Fibroblast of lung (primary cell): ENCODE measurements around the gene CSK. TPM values are rescaled to one million over a fixed set of nuclear protein-coding genes. Genes with fewer than 3 reads are reported as not detected.

Experiments used
- DNase-seq, 2 donors: peaks; one replicate each; pipeline versions ENCODE4 v3.0.0 to v3.0.0-alpha.2; 2010; ENCODE audit warnings: low read depth in 2 of 2
- H2AFZ ChIP-seq: 2 replicates; pipeline ENCODE4 v1.5.1; 2012; ENCODE audit warnings: low read length, control low read depth, inconsistent platforms
- H3K27ac ChIP-seq: 2 replicates; pipeline ENCODE4 v1.5.1; 2011; ENCODE audit warnings: low read length, control low read depth; ENCODE audit not compliant: insufficient read depth
- H3K27me3 ChIP-seq: 2 replicates; pipeline ENCODE4 v1.5.1; 2011; ENCODE audit warnings: mild to moderate bottlenecking, low read length; ENCODE audit not compliant: control insufficient read depth, insufficient read depth
- H3K36me3 ChIP-seq: 2 replicates; pipeline ENCODE4 v1.5.1; 2011; ENCODE audit warnings: low read length; ENCODE audit not compliant: control insufficient read depth, insufficient read depth
- H3K4me1 ChIP-seq: 2 replicates; pipeline ENCODE4 v1.5.1; 2011; ENCODE audit warnings: low read length; ENCODE audit not compliant: control insufficient read depth, insufficient read depth; ENCODE audit errors: extremely low read depth
- H3K4me2 ChIP-seq: 2 replicates; pipeline ENCODE4 v1.5.1; 2011; ENCODE audit warnings: low read length, control low read depth; ENCODE audit not compliant: insufficient read depth; ENCODE audit errors: extremely low read depth
- H3K4me3 ChIP-seq, 4 experiments: fragments of 200-600 bp in 1 of 4; sonication (generic) in 1 of 4; replicated peaks in 1 of 4; 2 replicates each; pipeline ENCODE4 v1.5.1; 2011 to 2016; ENCODE audit warnings: low read length in 4 of 4, low read depth in 3 of 4, mild to moderate bottlenecking in 3 of 4, control low read depth in 2 of 4, inconsistent platforms in 1 of 4, mixed read lengths in 1 of 4; ENCODE audit not compliant: insufficient read depth in 1 of 4; ENCODE audit errors: control extremely low read depth in 1 of 4
- H3K79me2 ChIP-seq: 2 replicates; pipeline ENCODE4 v1.5.1; 2012; ENCODE audit warnings: mild to moderate bottlenecking, low read length, inconsistent platforms; ENCODE audit not compliant: control insufficient read depth, insufficient read depth
- H3K9ac ChIP-seq: 2 replicates; pipeline ENCODE4 v1.5.1; 2011; ENCODE audit warnings: mild to moderate bottlenecking, low read length, control low read depth; ENCODE audit not compliant: insufficient read depth
- H3K9me3 ChIP-seq: 2 replicates; pipeline ENCODE4 v1.5.1; 2012; ENCODE audit warnings: low read depth, low read length; ENCODE audit not compliant: control insufficient read depth, insufficient read depth
- H4K20me1 ChIP-seq: 2 replicates; pipeline ENCODE4 v1.5.1; 2011; ENCODE audit warnings: low read length; ENCODE audit not compliant: control insufficient read depth, insufficient read depth; ENCODE audit errors: extremely low read depth
- CTCF ChIP-seq, 2 donors: IDR thresholded peaks in 1 of 2; conservative IDR thresholded peaks in 1 of 2; 1 replicate in 1 of 2; 2 replicates in 1 of 2; pipeline ENCODE4 v1.5.1; 2011 to 2012; ENCODE audit warnings: low read length in 2 of 2, control low read depth in 1 of 2, inconsistent platforms in 1 of 2, low read depth in 1 of 2, mild to moderate bottlenecking in 1 of 2
- EZH2 ChIP-seq: IDR thresholded peaks from 2 replicates; pipeline ENCODE4 v1.5.1; 2012; ENCODE audit warnings: low read length, control low read depth, mild to moderate bottlenecking; ENCODE audit errors: missing control alignments
- polyA plus RNA-seq, 2 donors: library from polyadenylated mRNA; depleted of rRNA in 1 of 2; stranded (reverse) in 1 of 2; unstranded in 1 of 2; fragments of >200 nt; gene quantifications; 2 replicates each; pipeline ENCODE4 v1.2.1, GENCODE V29; 2011 to 2012; ENCODE audit warnings: missing spikeins in 1 of 2
- total RNA-seq: library from RNA; depleted of rRNA; stranded (reverse); fragments of >200 nt; gene quantifications from 2 replicates; pipeline ENCODE4 v1.2.1, GENCODE V29; 2014

CSK gene
- total and polyA plus RNA-seq, 2 donors (not counting 1 experiment from before 2014, with no cell fraction given), result 21.5 to 22.0 TPM

DNA sequence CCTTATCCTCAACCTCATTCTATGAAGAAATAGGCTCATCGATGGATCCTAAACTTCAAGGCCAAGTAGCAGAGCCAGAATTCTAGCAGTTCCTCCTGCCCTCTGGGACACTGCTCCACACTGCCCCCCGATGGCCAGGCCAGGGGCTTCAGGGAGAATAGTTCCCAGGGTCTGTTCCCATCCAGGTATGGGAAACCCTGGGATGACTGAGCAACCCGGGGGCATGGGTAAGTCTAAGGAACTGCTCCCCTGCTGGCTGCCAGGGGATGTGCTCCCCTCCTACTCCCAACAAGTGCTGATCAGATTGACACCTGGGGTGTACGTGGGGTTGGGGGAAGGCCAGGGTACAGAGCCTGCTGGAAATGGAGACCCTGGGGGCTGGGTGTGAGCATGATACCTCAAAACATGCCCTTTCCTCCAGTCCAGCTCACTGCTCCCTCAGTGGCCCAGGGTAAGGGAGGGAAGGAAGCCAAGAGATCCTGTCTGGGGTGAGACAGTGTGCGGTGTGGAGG lies 53.5 kb downstream of the CSK start:
- Histone ChIP-seq H3K4me1 (no peaks in the 10 kb centered on the region), H3K4me2 (no peak overlapping the region), H3K79me2 (no peaks in the 10 kb centered on the region), H3K9me3 (no peaks in the 10 kb centered on the region), H3K36me3 (no peaks in the 10 kb centered on the region), H4K20me1 (no peaks in the 10 kb centered on the region), H2AFZ (no peak overlapping the region), H3K4me3 (no peak overlapping the region), H3K27ac (no peak overlapping the region), H3K9ac (no peak overlapping the region), H3K27me3 (no peaks in the 10 kb centered on the region)
- TF ChIP-seq EZH2 (no peak), CTCF (conservative IDR thresholded peaks at IDR 0.05 in 1 of 2, IDR thresholded peaks at IDR 0.05 in 1 of 2; ENCODE audit: low read depth in 1 of 2, low read length in 2 of 2) (peak; percentile 73 to 86)
- DNase-seq, result peak; percentile 23 to 48

DNA sequence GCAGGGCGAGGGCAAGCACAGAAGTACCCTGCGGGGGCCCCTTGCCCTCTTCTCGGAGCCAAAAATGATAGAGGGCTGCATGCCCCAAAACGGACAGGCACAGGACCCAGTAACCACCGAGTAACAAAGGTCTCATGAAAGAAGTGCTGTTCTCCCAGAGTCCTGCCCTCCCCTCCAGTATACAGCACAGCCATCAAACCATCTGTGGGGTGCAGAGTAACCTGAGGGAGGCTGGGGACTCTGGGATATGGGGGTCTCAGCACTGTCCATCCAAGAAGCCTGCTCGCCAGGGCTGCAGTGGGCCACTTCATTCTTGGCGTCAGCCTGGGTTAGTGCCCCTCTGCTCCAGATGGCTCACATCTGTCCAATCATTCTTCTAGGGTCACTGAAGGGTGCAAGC lies 55.0 kb downstream of the CSK start:
- DNase-seq, result no peak
- H4K20me1 ChIP-seq, result no peaks in the 10 kb centered on the region
- H3K9ac ChIP-seq, result no peak overlapping the region
- H3K36me3 ChIP-seq, result no peaks in the 10 kb centered on the region
- no peak overlapping the region for H3K4me3 ChIP-seq
- no peaks in the 10 kb centered on the region for H3K27me3 ChIP-seq
- H3K27ac ChIP-seq, result no peak overlapping the region
- no peaks in the 10 kb centered on the region for H3K9me3 ChIP-seq
- no peak overlapping the region for H2AFZ ChIP-seq
- no peaks in the 10 kb centered on the region for H3K4me1 ChIP-seq
- no peaks in the 10 kb centered on the region for H3K79me2 ChIP-seq
- no peak for TF ChIP-seq CTCF (conservative IDR thresholded peaks at IDR 0.05 in 1 of 2, IDR thresholded peaks at IDR 0.05 in 1 of 2; ENCODE audit: low read depth in 1 of 2, low read length in 2 of 2)
- TF ChIP-seq EZH2, result no peak
- H3K4me2 ChIP-seq, result no peak overlapping the region

- no peaks in the 10 kb centered on the region for H3K27me3 ChIP-seq
- H3K27ac ChIP-seq, result no peak overlapping the region
- H3K79me2 ChIP-seq, result no peaks in the 10 kb centered on the region
- no peaks in the 10 kb centered on the region for H3K9me3 ChIP-seq
- no peak overlapping the region for H2AFZ ChIP-seq
- H3K36me3 ChIP-seq, result no peaks in the 10 kb centered on the region
- DNase-seq, result no peak
- no peak overlapping the region for H3K4me2 ChIP-seq
- peaks cover 3% of the 10 kb centered on the region for H3K4me1 ChIP-seq
- TF ChIP-seq EZH2 (no peak), CTCF (conservative IDR thresholded peaks at IDR 0.05 in 1 of 2, IDR thresholded peaks at IDR 0.05 in 1 of 2; ENCODE audit: low read depth in 1 of 2, low read length in 2 of 2) (no peak)
- no peak overlapping the region for H3K4me3 ChIP-seq
- no peaks in the 10 kb centered on the region for H4K20me1 ChIP-seq
- no peak overlapping the region for H3K9ac ChIP-seq
These were observed 55.7 kb downstream of the CSK start for GRCh38 chr15:74837482-74838136.
